Nephron (organoid): Measurements from ENCODE around the gene RAB11FIP4.

Source experiments
- H3K27ac Mint-ChIP-seq, 3 experiments: 2 replicates each; pipeline ENCODE4 v1.8.0; 2020; ENCODE audit warnings: mixed read lengths in 3 of 3, mild to moderate bottlenecking in 2 of 3, moderate library complexity in 1 of 3
- H3K27me3 Mint-ChIP-seq: 2 replicates; pipeline ENCODE4 v1.8.0; 2021; ENCODE audit warnings: low read depth, mild to moderate bottlenecking, moderate library complexity, mixed read lengths
- H3K36me3 Mint-ChIP-seq: 2 replicates; pipeline ENCODE4 v1.8.0; 2020; ENCODE audit warnings: low read depth, mixed read lengths
- H3K4me1 Mint-ChIP-seq: 2 replicates; pipeline ENCODE4 v1.8.0; 2020; ENCODE audit warnings: mixed read lengths
- H3K4me3 Mint-ChIP-seq, 3 experiments: 2 replicates each; pipeline ENCODE4 v1.8.0; 2020; ENCODE audit warnings: mild to moderate bottlenecking in 3 of 3, mixed read lengths in 3 of 3, moderate library complexity in 2 of 3
- H3K9me3 Mint-ChIP-seq: 2 replicates; pipeline ENCODE4 v1.8.0; 2020; ENCODE audit warnings: mixed read lengths
- TF ChIP-seq, protein P1 (sequence below), 3 experiments: fragments of 200-600 bp; sonication (generic); IDR thresholded peaks; one replicate each; pipeline ENCODE4 v1.5.0; 2021; ENCODE audit warnings: antibody characterized with exemption in 3 of 3; ENCODE audit not compliant: unreplicated experiment in 3 of 3

Gene RAB11FIP4

DNA sequence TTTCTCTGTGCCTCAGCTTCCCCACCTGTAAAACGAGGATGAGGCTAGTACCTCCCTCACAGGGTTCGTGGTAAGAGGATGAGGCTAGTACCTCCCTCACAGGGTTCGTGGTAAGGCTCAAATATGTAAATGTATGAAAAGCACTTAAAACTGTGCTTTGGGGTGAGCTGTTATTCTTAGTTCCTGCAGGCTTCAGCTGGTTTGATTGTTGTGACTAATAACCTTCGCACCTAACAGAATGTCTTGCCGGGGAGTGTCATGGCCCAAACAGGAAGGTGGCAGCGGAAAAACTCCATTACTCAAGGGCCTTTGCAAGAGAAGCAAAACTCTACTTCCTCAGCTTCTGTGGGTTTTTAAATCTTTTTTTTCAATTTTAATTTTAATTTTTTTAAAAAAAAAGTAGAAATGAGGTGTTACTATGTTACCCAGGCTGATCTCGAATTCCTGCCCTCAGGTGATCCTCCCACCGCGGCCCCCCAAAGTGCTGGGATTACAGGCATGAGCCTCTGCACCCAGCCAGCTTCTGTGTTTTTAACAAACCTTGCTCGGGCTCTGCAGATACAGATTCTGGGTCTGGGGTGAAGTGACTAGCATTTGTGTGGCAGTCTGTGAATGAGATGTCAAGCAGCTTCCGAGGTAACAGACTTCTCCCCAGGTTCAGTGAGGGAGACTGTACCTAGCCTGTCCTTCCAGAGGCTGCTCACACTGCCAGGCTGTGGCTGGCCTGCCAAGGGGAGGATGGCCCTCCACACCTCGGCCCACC is 103.0 kb downstream of the RAB11FIP4 start:
- TF ChIP-seq, protein P1, sequence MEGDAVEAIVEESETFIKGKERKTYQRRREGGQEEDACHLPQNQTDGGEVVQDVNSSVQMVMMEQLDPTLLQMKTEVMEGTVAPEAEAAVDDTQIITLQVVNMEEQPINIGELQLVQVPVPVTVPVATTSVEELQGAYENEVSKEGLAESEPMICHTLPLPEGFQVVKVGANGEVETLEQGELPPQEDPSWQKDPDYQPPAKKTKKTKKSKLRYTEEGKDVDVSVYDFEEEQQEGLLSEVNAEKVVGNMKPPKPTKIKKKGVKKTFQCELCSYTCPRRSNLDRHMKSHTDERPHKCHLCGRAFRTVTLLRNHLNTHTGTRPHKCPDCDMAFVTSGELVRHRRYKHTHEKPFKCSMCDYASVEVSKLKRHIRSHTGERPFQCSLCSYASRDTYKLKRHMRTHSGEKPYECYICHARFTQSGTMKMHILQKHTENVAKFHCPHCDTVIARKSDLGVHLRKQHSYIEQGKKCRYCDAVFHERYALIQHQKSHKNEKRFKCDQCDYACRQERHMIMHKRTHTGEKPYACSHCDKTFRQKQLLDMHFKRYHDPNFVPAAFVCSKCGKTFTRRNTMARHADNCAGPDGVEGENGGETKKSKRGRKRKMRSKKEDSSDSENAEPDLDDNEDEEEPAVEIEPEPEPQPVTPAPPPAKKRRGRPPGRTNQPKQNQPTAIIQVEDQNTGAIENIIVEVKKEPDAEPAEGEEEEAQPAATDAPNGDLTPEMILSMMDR (IDR thresholded peaks at IDR 0.05; ENCODE audit: unreplicated experiment in 3 of 3), result no peak
- H3K27ac Mint-ChIP-seq, result no peak overlapping the region
- no peak overlapping the region for H3K4me3 Mint-ChIP-seq
- H3K27me3 Mint-ChIP-seq, result peaks cover 47% of the 10 kb centered on the region
- H3K9me3 Mint-ChIP-seq, result no peaks in the 10 kb centered on the region
- H3K36me3 Mint-ChIP-seq, result no peaks in the 10 kb centered on the region
- peaks cover 1% of the 10 kb centered on the region for H3K4me1 Mint-ChIP-seq

DNA sequence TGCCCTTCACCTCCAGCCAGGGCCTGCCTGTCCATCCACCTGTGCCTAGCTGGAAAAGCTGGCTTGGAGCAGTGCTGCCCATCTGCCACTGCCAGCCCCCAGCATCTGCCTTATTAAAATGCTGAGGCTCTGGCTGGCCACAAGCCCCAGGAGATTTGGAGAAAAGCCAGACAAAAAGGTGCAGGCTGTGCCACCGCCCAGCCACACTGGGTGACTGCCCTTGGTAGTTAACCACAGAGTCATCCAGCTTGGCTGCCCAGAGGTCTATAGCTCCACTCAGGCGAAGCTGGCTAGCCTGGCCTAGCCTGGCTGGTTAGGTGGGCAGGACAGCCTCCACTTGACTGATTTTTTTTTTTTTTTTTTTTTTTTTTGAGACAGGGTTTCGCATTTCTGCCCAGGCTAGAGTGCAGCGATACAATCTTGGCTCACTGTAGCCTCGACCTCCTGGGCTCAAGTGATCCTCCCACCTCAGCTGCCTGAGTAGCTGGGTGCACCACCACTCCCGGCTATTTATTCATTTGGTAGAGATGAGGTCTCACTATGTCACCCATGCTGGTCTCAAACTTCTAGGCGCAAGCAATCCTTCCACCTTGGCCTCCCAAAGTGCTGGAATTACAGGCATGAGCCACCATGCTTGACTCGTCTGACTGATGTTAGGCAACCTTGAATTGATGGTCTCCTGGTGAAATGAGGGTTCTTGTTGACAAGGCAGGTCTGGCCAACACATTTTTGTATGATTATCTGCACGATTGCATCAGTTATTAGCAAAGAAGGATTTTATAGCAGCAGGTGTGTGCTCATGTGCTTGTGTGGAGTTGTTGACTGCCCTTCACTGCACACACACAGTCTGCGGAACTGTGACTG is 103.8 kb downstream of the RAB11FIP4 start:
- Mint-ChIP-seq H3K4me1 (peaks cover 5% of the 10 kb centered on the region), H3K4me3 (no peak overlapping the region), H3K9me3 (no peaks in the 10 kb centered on the region), H3K36me3 (no peaks in the 10 kb centered on the region), H3K27ac (no peak overlapping the region), H3K27me3 (peaks cover 39% of the 10 kb centered on the region)
- TF ChIP-seq, protein P1 (IDR thresholded peaks at IDR 0.05; ENCODE audit: unreplicated experiment in 3 of 3), result no peak

DNA sequence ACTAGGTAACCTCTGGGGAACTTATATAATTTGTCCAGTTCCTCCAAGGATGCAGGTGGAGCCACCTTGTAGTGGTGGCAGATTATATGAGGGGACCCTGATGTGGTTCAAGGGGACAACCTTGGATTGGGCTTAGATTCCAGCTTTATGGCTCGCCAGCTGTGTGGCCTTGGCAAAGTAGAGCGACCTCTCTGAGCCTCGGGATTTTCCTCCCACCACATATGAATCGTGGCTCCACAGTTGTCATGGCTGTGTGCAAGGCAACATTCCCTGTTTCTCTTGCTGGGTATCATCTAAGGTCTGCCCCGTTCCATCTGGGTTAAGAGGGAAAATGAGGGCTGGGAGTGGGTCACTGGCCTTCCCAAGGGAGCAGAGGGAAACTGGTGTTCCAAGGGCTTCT is 104.6 kb downstream of the RAB11FIP4 start:
- no peaks in the 10 kb centered on the region for H3K36me3 Mint-ChIP-seq
- H3K4me3 Mint-ChIP-seq, result no peak overlapping the region
- H3K27me3 Mint-ChIP-seq, result peaks cover 30% of the 10 kb centered on the region
- no peaks in the 10 kb centered on the region for H3K9me3 Mint-ChIP-seq
- H3K27ac Mint-ChIP-seq, result no peak overlapping the region
- TF ChIP-seq, protein P1 (IDR thresholded peaks at IDR 0.05; ENCODE audit: unreplicated experiment in 3 of 3), result no peak
- H3K4me1 Mint-ChIP-seq, result peaks cover 5% of the 10 kb centered on the region

DNA sequence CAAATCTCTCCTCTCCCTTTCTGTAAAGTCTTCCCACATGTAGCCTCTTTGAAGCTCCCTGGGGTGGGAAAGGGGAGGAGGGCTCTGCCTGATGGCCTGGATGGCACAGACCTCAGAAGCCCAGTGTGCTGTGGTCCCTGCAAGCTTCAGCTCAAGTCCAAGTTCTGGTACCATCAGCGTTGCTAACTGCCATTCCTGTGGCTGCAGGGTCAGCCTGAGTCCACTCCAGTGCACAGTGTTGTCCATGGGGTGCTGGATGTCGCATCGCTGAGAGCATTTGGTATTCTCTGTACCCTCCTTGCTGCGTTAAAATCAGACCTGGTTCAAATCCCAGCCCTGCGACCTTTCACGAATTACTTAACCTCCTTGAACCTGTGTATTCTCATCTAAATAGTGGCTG is 105.1 kb downstream of the RAB11FIP4 start:
- no peaks in the 10 kb centered on the region for H3K36me3 Mint-ChIP-seq
- TF ChIP-seq, protein P1 (IDR thresholded peaks at IDR 0.05; ENCODE audit: unreplicated experiment in 3 of 3), result no peak
- no peaks in the 10 kb centered on the region for H3K9me3 Mint-ChIP-seq
- H3K27me3 Mint-ChIP-seq, result peaks cover 25% of the 10 kb centered on the region
- no peak overlapping the region for H3K27ac Mint-ChIP-seq
- no peak overlapping the region for H3K4me3 Mint-ChIP-seq
- H3K4me1 Mint-ChIP-seq, result peaks cover 5% of the 10 kb centered on the region

DNA sequence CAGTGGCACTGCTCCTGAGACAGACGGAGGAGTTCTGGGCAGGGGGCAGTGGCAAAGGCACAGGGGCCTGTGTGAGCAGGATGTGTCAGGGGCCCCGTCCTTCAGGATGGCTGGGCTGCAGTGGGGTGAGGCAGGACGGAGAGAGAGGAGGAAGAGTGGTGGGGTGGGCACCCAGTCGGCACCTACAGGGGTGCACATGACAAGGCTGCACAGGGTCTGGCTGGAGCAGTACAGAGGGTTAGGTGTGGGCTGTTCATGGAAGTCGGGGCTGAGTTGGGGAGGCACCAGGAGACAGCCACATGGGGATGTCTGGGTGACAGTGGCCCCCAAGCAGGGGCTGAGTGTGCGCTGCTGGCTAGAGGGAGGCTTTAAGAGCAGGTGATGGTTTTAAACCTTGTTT is 106.0 kb downstream of the RAB11FIP4 start:
- no peak overlapping the region for H3K27ac Mint-ChIP-seq
- no peaks in the 10 kb centered on the region for H3K9me3 Mint-ChIP-seq
- peaks cover 5% of the 10 kb centered on the region for H3K4me1 Mint-ChIP-seq
- H3K36me3 Mint-ChIP-seq, result no peaks in the 10 kb centered on the region
- H3K4me3 Mint-ChIP-seq, result no peak overlapping the region
- TF ChIP-seq, protein P1 (IDR thresholded peaks at IDR 0.05; ENCODE audit: unreplicated experiment in 3 of 3), result no peak
- H3K27me3 Mint-ChIP-seq, result peaks cover 20% of the 10 kb centered on the region
